Mesenchymal stem cell (in vitro differentiated cells and primary cell): ENCODE data around the gene ITGA11.

Experiments
- DNase-seq: peaks from one replicate; pipeline ENCODE4 v3.0.0-alpha.2; 2013
- H2AFZ ChIP-seq: one replicate; pipeline ENCODE4 v1.6.1; 2013; ENCODE audit warnings: low read depth, mild to moderate bottlenecking, control low read depth, inconsistent platforms, low read length, moderate library complexity
- H2AK5ac ChIP-seq: 2 replicates; pipeline ENCODE4 v1.6.1; 2013; ENCODE audit warnings: low read length, moderate library complexity, mild to moderate bottlenecking, inconsistent platforms; ENCODE audit not compliant: severe bottlenecking
- H2BK120ac ChIP-seq: one replicate; pipeline ENCODE4 v1.6.1; 2013; ENCODE audit warnings: low read depth, mild to moderate bottlenecking, inconsistent platforms, low read length, moderate library complexity
- H2BK12ac ChIP-seq, 2 experiments: one replicate each; pipeline ENCODE4 v1.6.1; 2013; ENCODE audit warnings: inconsistent platforms in 2 of 2, low read length in 2 of 2, mild to moderate bottlenecking in 2 of 2, moderate library complexity in 2 of 2, control low read depth in 1 of 2
- H2BK15ac ChIP-seq: one replicate; pipeline ENCODE4 v1.6.1; 2013; ENCODE audit warnings: mild to moderate bottlenecking, low read depth, inconsistent platforms; ENCODE audit not compliant: poor library complexity, severe bottlenecking
- H2BK5ac ChIP-seq: 2 replicates; pipeline ENCODE4 v1.6.1; 2013; ENCODE audit warnings: low read depth, mild to moderate bottlenecking, low read length, control low read depth, inconsistent platforms; ENCODE audit not compliant: poor library complexity, severe bottlenecking
- H3K14ac ChIP-seq, 2 experiments: one replicate each; pipeline ENCODE4 v1.6.1; 2013; ENCODE audit warnings: inconsistent platforms in 2 of 2, low read length in 2 of 2, control low read depth in 1 of 2, mild to moderate bottlenecking in 1 of 2, moderate library complexity in 1 of 2
- H3K18ac ChIP-seq, 2 experiments: one replicate each; pipeline ENCODE4 v1.6.1; 2013; ENCODE audit warnings: inconsistent platforms in 2 of 2, low read length in 2 of 2, control low read depth in 1 of 2, low read depth in 1 of 2, mild to moderate bottlenecking in 1 of 2
- H3K23ac ChIP-seq, 2 experiments: one replicate each; pipeline ENCODE4 v1.6.1; 2013; ENCODE audit warnings: inconsistent platforms in 2 of 2, low read length in 2 of 2, mild to moderate bottlenecking in 2 of 2, moderate library complexity in 2 of 2, control low read depth in 1 of 2
- H3K27ac ChIP-seq: 2 replicates; pipeline ENCODE4 v1.5.1; 2013; ENCODE audit warnings: mild to moderate bottlenecking, moderate library complexity, low read length, control low read depth, inconsistent platforms; ENCODE audit not compliant: poor library complexity, severe bottlenecking
- H3K27me3 ChIP-seq, 2 experiments: 2 replicates each; pipeline versions ENCODE4 v1.6.1 to v1.7.0; 2013; ENCODE audit warnings: low read length in 2 of 2, mild to moderate bottlenecking in 2 of 2, moderate library complexity in 2 of 2, control low read depth in 1 of 2, inconsistent platforms in 1 of 2; ENCODE audit not compliant: control insufficient read depth in 1 of 2, insufficient read depth in 1 of 2
- H3K36me3 ChIP-seq, 2 experiments: 2 replicates each; pipeline versions ENCODE4 v1.6.1 to v1.7.0; 2013; ENCODE audit warnings: low read length in 2 of 2, control low read depth in 1 of 2, inconsistent platforms in 1 of 2, low read depth in 1 of 2, mild to moderate bottlenecking in 1 of 2; ENCODE audit not compliant: insufficient read depth in 2 of 2, control insufficient read depth in 1 of 2
- H3K4ac ChIP-seq, 2 experiments: one replicate each; pipeline ENCODE4 v1.6.1; 2013; ENCODE audit warnings: inconsistent platforms in 2 of 2, low read length in 2 of 2, mild to moderate bottlenecking in 2 of 2, moderate library complexity in 2 of 2, control low read depth in 1 of 2, low read depth in 1 of 2
- H3K4me1 ChIP-seq: 2 replicates; pipeline ENCODE4 v1.6.1; 2013; ENCODE audit warnings: low read depth, low read length, control low read depth; ENCODE audit not compliant: control insufficient read depth, insufficient read depth
- H3K4me2 ChIP-seq: 2 replicates; pipeline ENCODE4 v1.6.1; 2013; ENCODE audit warnings: low read length, mild to moderate bottlenecking, inconsistent platforms; ENCODE audit not compliant: poor library complexity, severe bottlenecking
- H3K4me3 ChIP-seq, 2 experiments: 2 replicates each; pipeline versions ENCODE4 v1.5.1 to v1.7.0; 2013; ENCODE audit warnings: low read length in 2 of 2, mild to moderate bottlenecking in 2 of 2, control low read depth in 1 of 2, low read depth in 1 of 2; ENCODE audit not compliant: insufficient read depth in 1 of 2
- H3K79me1 ChIP-seq: replicated peaks from 2 replicates; pipeline ENCODE4 v1.6.1; 2013; ENCODE audit warnings: mild to moderate bottlenecking, control low read depth, low read length, inconsistent platforms; ENCODE audit not compliant: poor library complexity, severe bottlenecking
- H3K9ac ChIP-seq: 2 replicates; pipeline ENCODE4 v1.7.0; 2013; ENCODE audit warnings: mild to moderate bottlenecking, low read length, moderate library complexity
- H3K9me3 ChIP-seq: 2 replicates; pipeline ENCODE4 v1.7.0; 2013; ENCODE audit warnings: mild to moderate bottlenecking, low read length; ENCODE audit not compliant: control insufficient read depth
- H4K8ac ChIP-seq: one replicate; pipeline ENCODE4 v1.6.1; 2013; ENCODE audit warnings: inconsistent platforms, mild to moderate bottlenecking, low read length, moderate library complexity
- H4K91ac ChIP-seq: one replicate; pipeline ENCODE4 v1.6.1; 2013; ENCODE audit warnings: mild to moderate bottlenecking, low read length, inconsistent platforms
- WGBS: methylation state at CpG from one replicate; pipeline ENCODE4 v1.1.7; 2013; ENCODE audit warnings: mixed read lengths; 5-methylcytosine and 5-hydroxymethylcytosine counted together

The ITGA11 gene

DNA sequence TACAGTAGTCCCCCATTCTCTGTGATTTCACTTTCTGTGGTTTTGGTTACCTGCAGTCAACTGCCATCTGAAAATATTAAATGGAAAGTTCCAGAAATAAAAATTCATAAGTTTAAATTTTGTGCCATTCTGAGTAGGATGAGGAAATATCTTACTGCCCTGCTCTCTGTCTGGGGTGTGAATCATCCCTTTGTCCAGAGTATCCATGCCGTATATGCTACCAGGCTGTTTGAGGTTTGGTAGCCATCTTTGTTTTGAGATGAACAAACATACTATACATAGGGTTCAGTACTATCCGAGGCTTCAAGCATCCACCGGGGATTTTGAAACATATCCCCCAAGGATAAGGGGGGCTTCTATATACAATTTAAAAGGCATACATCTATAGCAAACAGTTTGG lies 170.7 kb downstream of the ITGA11 start:
- Histone ChIP-seq H3K18ac (no peak overlapping the region), H3K27ac (no peak overlapping the region), H3K4ac (no peak overlapping the region), H2AFZ (no peak overlapping the region), H3K4me2 (no peak overlapping the region), H3K9ac (no peak overlapping the region), H3K23ac (no peak overlapping the region), H3K4me3 (no peak overlapping the region), H2BK120ac (no peak overlapping the region), H2AK5ac (no peak overlapping the region), H3K27me3 (peaks cover 0 to 5% of the 10 kb centered on the region in 2 experiments), H2BK15ac (no peak overlapping the region), H3K79me1 (no peaks in the 10 kb centered on the region), H4K91ac (no peak overlapping the region), H2BK12ac (no peak overlapping the region), H3K4me1 (peaks cover 7% of the 10 kb centered on the region), H2BK5ac (no peak overlapping the region), H3K9me3 (no peaks in the 10 kb centered on the region), H4K8ac (no peak overlapping the region), H3K36me3 (no peaks in the 10 kb centered on the region), H3K14ac (no peak overlapping the region)
- WGBS = 60% methylated on average over 1 of the region's 3 CpGs
- no peak for DNase-seq

DNA sequence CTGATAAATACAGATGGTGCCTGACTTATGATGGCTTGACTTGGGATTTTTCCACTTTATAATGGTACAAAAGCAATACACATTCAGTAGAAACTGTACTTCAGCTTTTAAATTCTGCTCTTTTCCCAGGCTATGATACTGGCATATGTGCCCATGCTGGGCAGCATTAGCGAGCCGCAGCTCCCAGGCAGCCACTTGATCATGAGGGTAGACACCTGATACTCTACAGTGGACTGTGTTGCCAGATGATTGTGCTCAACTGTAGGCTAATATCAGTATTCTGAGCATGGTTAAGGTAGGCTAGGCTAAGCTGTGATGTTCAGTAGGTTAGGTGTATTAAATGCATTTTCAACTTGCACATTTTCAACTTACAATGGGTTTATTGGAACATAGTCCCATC lies 172.1 kb downstream of the ITGA11 start:
- H2BK5ac ChIP-seq = no peak overlapping the region
- no peak overlapping the region for H3K9ac ChIP-seq
- WGBS = 89% methylated on average over 2 of the region's 2 CpGs
- H3K9me3 ChIP-seq = no peaks in the 10 kb centered on the region
- H2AK5ac ChIP-seq = no peak overlapping the region
- H3K14ac ChIP-seq = no peak overlapping the region
- no peak overlapping the region for H2BK15ac ChIP-seq
- no peak overlapping the region for H3K23ac ChIP-seq
- H2BK12ac ChIP-seq = no peak overlapping the region
- no peak overlapping the region for H2BK120ac ChIP-seq
- no peak overlapping the region for H3K4ac ChIP-seq
- peaks cover 7% of the 10 kb centered on the region for H3K4me1 ChIP-seq
- no peak overlapping the region for H3K4me3 ChIP-seq
- DNase-seq = no peak
- H3K27me3 ChIP-seq = peaks cover 0 to 5% of the 10 kb centered on the region in 2 experiments
- H2AFZ ChIP-seq = no peak overlapping the region
- H4K8ac ChIP-seq = no peak overlapping the region
- H4K91ac ChIP-seq = no peak overlapping the region
- H3K27ac ChIP-seq = no peak overlapping the region
- no peak overlapping the region for H3K18ac ChIP-seq
- H3K79me1 ChIP-seq = no peaks in the 10 kb centered on the region
- H3K4me2 ChIP-seq = no peak overlapping the region
- no peaks in the 10 kb centered on the region for H3K36me3 ChIP-seq

- H3K27ac ChIP-seq = no peak overlapping the region
- H4K8ac ChIP-seq = no peak overlapping the region
- H3K4me3 ChIP-seq = peak overlapping the region in 1 of 2 experiments; percentile 10
- peak overlapping the region; percentile 42 for H3K9ac ChIP-seq
- no peaks in the 10 kb centered on the region for H3K9me3 ChIP-seq
- no peaks in the 10 kb centered on the region for H3K27me3 ChIP-seq
- no peaks in the 10 kb centered on the region for H3K79me1 ChIP-seq
- H3K4ac ChIP-seq = no peak overlapping the region
- H3K4me2 ChIP-seq = no peak overlapping the region
- H3K4me1 ChIP-seq = peaks cover 7% of the 10 kb centered on the region
- H2AK5ac ChIP-seq = no peak overlapping the region
- no peak overlapping the region for H2BK12ac ChIP-seq
- no peak overlapping the region for H2AFZ ChIP-seq
- H4K91ac ChIP-seq = no peak overlapping the region
- H2BK5ac ChIP-seq = no peak overlapping the region
- H2BK120ac ChIP-seq = no peak overlapping the region
- H3K23ac ChIP-seq = no peak overlapping the region
- no peak overlapping the region for H3K14ac ChIP-seq
- 96% methylated on average over 3 of the region's 4 CpGs for WGBS
- no peak for DNase-seq
- no peaks in the 10 kb centered on the region for H3K36me3 ChIP-seq
- no peak overlapping the region for H2BK15ac ChIP-seq
- H3K18ac ChIP-seq = no peak overlapping the region
Observed at GRCh38 chr15:68258692-68259091, 173.3 kb downstream of the ITGA11 start.

DNA sequence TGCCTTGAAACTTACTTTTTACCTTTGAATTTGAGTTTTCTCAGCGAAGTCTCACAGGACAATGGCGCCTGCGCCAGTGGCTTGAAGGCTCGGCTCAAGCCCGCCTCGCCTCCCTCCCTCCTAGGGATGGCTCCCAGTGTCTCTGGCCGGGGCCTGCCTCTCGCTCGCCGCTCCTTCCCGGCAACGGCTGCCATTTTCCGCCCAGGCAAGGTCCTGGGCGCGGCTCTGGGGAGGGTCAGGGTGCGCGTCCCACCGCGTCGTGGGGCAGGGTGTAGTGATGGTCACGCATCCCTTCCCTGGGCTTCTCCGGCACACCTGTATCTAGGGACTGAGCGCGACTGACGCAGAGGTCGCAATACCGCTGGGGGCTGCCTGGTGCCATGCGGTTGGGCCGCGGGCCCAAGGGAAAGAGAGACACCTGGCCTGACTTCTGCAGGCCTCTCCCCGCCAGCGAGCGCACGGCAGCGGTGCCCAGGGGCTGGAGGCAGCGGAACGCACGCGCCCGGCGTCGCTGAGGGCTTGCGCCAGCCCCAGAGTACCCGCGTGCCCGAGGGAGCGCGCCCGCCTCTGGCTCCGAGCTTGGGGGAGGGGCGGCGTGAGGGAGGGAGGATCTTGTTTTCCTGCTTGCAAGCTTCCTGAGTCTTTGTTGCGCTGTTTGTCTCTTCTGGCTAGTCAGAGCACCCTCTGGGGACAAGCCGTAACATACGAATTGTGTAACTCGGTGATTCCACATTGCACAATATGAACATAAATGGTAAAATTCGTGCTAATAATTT lies 175.1 kb downstream of the ITGA11 start:
- H3K27me3 ChIP-seq = no peaks in the 10 kb centered on the region
- no peaks in the 10 kb centered on the region for H3K79me1 ChIP-seq
- H2BK15ac ChIP-seq = peak overlapping the region; percentile 90
- no peak overlapping the region for H2AK5ac ChIP-seq
- peaks cover 7% of the 10 kb centered on the region for H3K4me1 ChIP-seq
- H3K18ac ChIP-seq = peak overlapping the region; percentile 87 to 98
- no peaks in the 10 kb centered on the region for H3K36me3 ChIP-seq
- H3K9me3 ChIP-seq = no peaks in the 10 kb centered on the region
- H2BK12ac ChIP-seq = peak overlapping the region; percentile 6 to 57
- peak overlapping the region; percentile 98 for H4K8ac ChIP-seq
- peak overlapping the region; percentile 69 for H3K4me2 ChIP-seq
- 15% methylated on average over 51 of the region's 57 CpGs for whole genome bisulfite sequencing
- peak overlapping the region; percentile 95 for H3K9ac ChIP-seq
- peak overlapping the region; percentile 5 to 86 for H3K4ac ChIP-seq
- peak overlapping the region; percentile 90 for H2AFZ ChIP-seq
- H3K4me3 ChIP-seq = peak overlapping the region; percentile 52 to 85
- peak overlapping the region; percentile 97 for H4K91ac ChIP-seq
- H2BK5ac ChIP-seq = no peak overlapping the region
- peak overlapping the region in 1 of 2 experiments; percentile 64 for H3K23ac ChIP-seq
- peak overlapping the region in 1 of 2 experiments; percentile 63 for H3K14ac ChIP-seq
- H2BK120ac ChIP-seq = peak overlapping the region; percentile 71
- H3K27ac ChIP-seq = no peak overlapping the region
- DNase-seq = peak; percentile 88
